Dedifferentiated amniotic fluid mesenchymal stem cell (primary cell): ENCODE data around the gene ATG101.
"Not testable (repeated sequence)": the region's sequence is repeated elsewhere in the genome, so short reads cannot be mapped to it uniquely, and the experiment has no call there.

Experiments
- DNase-seq: peaks from one replicate; pipeline ENCODE4 v3.0.0-alpha.2; 2016; ENCODE audit errors: extremely low spot score

ATG101 gene

GRCh38 chr12:52097045-52097666 is 27.4 kb downstream of the ATG101 start:
- no peak for DNase-seq

GRCh38 chr12:52104431-52105089 is 34.8 kb downstream of the ATG101 start:
- DNase-seq = not testable (repeated sequence)

- DNase-seq = not testable (repeated sequence)
Observed at GRCh38 chr12:52116222-52117125, 46.7 kb downstream of the ATG101 start.

- DNase-seq = not testable (repeated sequence)
Observed at GRCh38 chr12:52117806-52118475, 48.2 kb downstream of the ATG101 start.

- no peak for DNase-seq
Observed at GRCh38 chr12:52119398-52120254, 49.8 kb downstream of the ATG101 start.

GRCh38 chr12:52120951-52121823 is 51.4 kb downstream of the ATG101 start:
- DNase-seq = no peak

GRCh38 chr12:52121824-52122539 is 52.2 kb downstream of the ATG101 start:
- DNase-seq = peak; percentile 24

GRCh38 chr12:52122540-52122871 is 52.7 kb downstream of the ATG101 start:
- DNase-seq = no peak

GRCh38 chr12:52122904-52123303 is 53.1 kb downstream of the ATG101 start:
- DNase-seq = no peak

GRCh38 chr12:52123487-52124186 is 53.9 kb downstream of the ATG101 start:
- no peak for DNase-seq

- DNase-seq = no peak
Observed at GRCh38 chr12:52125476-52125900, 55.7 kb downstream of the ATG101 start.

GRCh38 chr12:52126050-52126604 is 56.3 kb downstream of the ATG101 start:
- no peak for DNase-seq
